ENCODE data around the gene SH3RF1.

Gene SH3RF1

DNA sequence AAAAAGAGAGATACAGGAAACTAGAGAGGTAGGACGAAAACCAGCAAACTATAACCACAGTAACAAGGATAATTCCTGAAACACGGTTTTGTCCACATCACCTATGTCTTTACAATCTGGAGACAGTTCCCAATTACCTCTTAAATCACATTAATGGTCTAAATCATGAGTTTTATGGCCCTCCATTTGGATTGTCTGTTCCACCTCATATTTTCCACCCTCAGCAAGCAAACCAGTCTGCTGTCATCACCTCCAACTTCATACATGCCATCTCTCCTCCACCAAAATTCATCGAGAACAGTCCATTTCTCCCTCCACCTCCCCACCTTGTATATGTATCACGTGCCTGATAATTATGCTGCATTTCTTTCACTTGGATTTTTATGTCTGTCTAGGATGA, 107.3 kb downstream of the SH3RF1 start:
- DNase-seq (ENCODE audit: low read depth, low spot score) = no peak

DNA sequence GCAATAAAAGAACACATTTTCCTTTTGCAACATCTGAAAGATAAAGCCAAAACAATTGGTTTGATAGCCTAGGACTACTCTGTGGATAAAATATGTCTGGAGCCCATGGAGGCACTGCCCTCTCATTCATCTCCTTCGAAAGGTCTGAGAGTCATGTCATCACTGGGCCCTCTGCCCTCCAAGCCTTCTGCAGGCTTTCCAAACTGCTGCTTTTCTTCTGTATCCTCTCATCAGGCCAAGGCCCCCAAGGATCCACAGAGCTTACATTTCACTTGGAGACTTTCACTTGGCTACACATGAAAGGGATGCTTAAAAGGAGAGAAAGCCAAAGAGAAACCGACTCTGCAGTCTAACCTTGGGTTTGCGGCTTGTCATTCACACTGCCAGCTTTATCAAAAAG, 109.9 kb downstream of the SH3RF1 start:
- no peak for DNase-seq (ENCODE audit: low read depth, low spot score)

DNA sequence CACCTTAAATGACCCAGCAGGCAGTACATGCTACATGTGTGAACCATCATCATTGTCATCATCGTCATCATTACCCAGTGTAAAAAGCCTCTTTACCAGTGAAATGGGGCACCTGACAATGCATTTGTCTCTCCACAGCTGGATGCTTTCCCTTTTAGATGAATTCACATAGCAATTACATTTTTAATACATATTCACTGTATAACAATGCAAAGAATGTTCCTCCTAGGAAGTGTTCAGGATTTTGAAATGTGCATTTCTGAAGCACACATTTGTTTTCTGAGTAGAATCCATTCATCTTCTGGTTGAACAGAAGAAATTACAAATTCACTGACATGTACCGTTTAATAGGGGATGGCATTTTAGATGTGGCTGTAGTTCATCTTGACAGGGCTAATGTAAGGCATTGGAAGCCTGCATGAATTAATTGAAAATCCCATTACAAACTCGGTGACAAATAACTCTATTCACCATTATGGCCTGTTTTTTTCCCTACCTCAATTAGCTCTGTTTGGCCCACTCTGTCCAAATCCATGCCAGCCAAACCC, 111.1 kb downstream of the SH3RF1 start:
- DNase-seq (ENCODE audit: low read depth, low spot score) = no peak

GRCh38 chr4:169158861-169159260, 111.9 kb downstream of the SH3RF1 start:
- no peak for DNase-seq (ENCODE audit: low read depth, low spot score)

DNA sequence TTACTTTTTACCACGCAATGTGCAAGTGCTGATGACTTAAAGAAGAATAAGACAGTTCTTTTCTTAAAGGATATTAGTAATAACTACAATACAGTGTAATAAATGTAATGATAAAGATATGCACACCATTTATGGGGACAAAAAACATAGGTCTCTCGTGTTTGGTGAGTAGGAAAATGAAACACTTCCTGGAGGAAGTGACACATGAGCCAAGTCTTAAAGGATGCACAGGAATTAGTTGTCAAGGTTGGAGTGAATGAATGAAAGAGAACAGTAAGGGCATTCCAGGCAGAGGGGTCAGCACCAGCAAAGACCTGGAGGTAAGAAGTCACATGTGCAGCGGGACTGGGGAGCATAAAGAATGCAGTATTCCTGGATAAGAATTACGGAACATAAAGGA, 112.7 kb downstream of the SH3RF1 start:
- DNase-seq (ENCODE audit: low read depth, low spot score) = no peak

GRCh38 chr4:169156392-169156791, 114.4 kb downstream of the SH3RF1 start:
- no peak for DNase-seq (ENCODE audit: low read depth, low spot score)

GRCh38 chr4:169154121-169154520, 116.6 kb downstream of the SH3RF1 start:
- no peak for DNase-seq (ENCODE audit: low read depth, low spot score)

DNA sequence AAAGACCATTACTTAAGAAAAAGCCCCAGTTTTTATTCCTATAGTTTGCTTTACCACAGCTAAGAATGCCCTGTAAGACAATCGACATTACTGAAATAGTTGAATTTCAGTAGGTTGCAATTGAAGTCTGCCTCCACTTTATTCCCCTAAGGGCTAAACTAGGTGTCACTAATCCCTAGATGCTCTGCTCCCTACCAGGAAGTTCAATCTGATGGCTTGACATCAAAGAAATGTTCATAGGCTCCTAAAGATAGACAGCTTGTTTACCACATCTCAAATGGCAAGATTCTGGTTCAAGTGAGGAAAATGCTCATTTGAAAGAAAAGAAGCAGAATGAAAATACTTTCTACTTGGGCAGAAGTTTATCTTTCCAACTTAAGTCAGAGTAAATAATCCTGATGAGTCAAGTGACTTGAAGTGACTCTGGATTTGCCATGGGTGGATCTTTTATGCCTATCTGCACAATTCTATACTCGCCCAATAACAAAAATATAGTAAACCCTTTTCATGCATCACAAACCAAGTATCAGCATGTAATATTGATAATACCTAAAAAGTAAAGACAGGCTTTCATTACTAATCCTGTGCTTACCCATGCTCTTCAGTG, 117.2 kb downstream of the SH3RF1 start:
- no peak for DNase-seq (ENCODE audit: low read depth, low spot score)

- DNase-seq (ENCODE audit: low read depth, low spot score) = no peak
Observed at GRCh38 chr4:169152899-169153298, 117.9 kb downstream of the SH3RF1 start.

DNA sequence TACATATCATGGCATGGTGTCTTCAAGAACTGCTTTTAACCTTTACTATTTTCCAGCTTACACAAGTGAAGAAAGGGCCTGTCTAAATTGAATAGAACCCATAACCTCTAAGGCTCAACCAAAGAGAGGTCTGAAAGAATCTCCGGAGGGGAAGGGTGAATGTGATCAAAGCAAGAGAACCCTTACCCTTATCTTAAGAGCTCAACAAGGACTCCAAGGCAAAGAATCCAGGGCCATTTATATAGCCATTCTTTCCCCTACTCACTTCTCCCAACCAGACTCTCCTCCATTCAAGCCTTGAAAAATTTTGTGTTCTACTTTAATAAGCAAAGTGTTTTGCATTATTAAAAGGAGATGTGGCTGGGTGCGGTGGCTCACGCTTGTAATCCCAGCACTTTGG, 118.7 kb downstream of the SH3RF1 start:
- no peak for DNase-seq (ENCODE audit: low read depth, low spot score)

DNA sequence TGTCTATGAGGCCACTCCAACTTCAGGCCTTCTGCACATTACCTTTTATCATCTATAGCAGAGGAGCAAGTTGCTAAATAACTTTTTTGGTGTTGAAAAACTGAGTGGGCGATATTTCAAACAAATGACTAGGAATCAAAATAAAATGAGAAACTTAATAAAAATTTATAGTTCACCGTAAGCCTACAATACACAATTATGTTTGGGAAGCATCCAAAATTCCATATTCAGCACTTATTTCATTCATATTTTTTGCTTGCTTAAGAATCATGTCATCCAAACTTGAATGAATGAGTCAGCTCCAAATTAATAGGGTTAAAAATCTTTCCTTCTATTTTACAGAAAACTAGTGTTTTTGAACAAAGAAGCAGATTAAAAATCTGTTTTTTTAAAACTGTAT, 119.1 kb downstream of the SH3RF1 start:
- no peak for DNase-seq (ENCODE audit: low read depth, low spot score)

DNA sequence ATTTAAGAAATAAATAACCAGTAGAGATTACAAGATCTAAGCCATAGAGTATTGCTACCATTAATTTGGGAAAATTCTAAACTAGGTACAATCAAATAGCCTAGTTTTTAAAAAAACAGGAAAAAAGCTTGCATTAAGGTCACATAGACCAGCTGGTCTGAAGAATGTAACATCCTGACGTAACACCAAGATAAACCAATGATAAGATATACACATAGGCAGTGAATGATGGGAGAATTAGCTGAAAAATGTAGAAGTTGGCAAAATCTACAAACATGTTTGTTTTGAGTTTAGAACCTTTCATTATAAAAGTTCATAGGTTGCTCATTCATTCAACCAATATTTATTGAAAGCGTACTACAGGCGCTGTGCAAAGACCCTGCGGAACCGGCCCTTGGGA, 120.0 kb downstream of the SH3RF1 start:
- DNase-seq (ENCODE audit: low read depth, low spot score) = no peak

DNA sequence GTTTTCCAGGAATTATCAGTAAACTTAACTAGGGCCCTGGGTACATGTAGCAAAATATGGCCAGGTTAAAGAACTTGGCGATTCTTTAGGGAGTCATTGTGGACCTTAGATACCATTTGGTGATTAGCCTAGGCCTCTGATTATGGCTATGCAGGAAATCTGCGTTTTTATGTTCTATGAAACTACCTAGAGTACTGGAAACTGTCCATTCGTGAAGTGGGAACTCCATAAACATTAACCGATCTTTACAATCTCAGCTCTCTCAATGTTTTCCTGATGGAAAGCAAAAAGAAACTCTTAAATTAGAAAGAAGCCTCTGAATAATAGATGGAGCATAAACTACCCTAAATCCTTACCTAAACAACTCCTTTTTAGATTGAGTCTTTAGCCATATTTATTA, 121.9 kb downstream of the SH3RF1 start:
- no peak for DNase-seq (ENCODE audit: low read depth, low spot score)

DNA sequence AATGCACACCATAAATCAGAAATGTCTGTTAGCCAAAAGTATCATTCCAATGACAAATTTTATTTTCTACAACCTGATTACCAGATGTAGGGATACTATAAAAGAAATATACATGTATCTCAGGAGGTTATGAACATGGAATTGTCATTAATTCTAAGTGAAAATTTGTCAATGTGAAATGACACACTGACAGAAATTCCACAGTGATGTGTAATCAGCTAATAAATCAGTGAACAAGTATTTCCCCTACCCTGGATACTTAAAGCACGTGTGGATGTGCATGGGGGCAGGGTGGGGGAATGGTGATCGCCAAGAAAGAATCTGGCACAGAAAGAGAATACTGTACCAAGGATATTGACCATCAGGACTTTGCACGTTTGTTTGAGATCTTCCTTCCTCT, 123.6 kb downstream of the SH3RF1 start:
- DNase-seq (ENCODE audit: low read depth, low spot score) = no peak

DNA sequence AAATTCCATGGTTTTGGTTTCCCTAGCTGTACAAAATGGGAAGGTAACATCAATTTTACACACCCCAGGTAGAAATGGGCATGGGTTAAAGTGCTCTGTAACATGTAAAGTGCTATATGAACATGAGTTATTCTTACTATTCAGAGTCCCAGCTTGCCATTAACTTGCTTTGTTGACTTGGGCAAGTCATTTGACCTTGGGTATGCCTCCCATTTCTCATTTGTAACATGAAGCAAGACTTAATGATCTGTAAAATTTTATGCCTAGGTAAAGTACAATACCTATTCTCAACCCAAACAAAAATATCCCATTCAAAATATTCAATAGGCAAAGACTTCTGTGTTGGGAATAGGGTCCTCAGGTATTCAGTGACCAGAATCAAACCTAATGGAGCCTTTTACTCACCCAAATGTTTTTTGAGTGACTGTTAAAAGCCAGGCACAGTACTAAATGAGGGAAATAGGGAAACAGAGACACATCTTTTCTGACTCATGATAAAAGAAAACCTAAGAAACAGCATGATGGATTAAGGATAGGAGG, 126.6 kb downstream of the SH3RF1 start:
- no peak for DNase-seq (ENCODE audit: low read depth, low spot score)

- no peak for DNase-seq (ENCODE audit: low read depth, low spot score)
Observed at GRCh38 chr4:169143335-169143734, 127.4 kb downstream of the SH3RF1 start.

GRCh38 chr4:169142906-169143305, 127.8 kb downstream of the SH3RF1 start:
- no peak for DNase-seq (ENCODE audit: low read depth, low spot score)

- no peak for DNase-seq (ENCODE audit: low read depth, low spot score)
Observed at GRCh38 chr4:169142391-169142790, 128.4 kb downstream of the SH3RF1 start.

DNA sequence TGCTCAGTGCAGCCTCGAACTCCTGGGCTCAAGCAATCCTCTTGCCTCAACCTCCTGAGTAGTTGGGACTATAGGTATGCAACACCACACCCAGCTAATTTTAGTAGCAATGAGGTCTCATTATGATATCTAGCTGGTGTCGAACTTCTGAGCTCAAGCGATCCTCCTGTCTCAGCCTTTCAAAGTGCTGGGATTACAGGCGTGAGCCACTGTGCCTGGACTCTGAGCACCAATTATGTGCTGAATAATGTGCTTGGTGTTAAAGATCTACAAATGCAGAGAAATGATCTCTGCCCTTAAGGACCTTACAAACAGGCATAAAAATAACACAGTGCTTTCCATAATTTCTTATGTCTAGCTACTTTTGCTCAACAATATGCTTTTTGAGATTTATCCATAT, 131.7 kb downstream of the SH3RF1 start:
- DNase-seq (ENCODE audit: low read depth, low spot score) = no peak

DNA sequence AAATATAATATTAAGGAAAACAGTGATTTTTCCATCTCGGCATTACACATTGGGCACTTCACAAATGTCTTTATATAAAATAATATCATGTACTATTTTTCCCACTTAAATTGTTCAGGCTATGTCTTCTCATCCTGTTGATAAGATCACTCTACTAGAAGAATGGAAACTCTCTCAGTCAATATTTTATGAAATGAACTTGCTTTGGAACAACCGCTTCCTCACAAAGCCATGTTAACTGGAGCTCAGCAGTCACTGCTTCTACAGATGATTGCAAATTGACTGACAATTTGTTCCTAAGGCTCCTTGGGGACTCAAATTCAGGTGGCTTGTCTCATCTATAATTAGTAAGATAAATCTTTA, 133.2 kb downstream of the SH3RF1 start:
- DNase-seq (ENCODE audit: low read depth, low spot score) = no peak

- no peak for DNase-seq (ENCODE audit: low read depth, low spot score)
Observed at GRCh38 chr4:169136796-169137557, 133.8 kb downstream of the SH3RF1 start.

GRCh38 chr4:169136330-169136729, 134.4 kb downstream of the SH3RF1 start:
- no peak for DNase-seq (ENCODE audit: low read depth, low spot score)

- no peak for DNase-seq (ENCODE audit: low read depth, low spot score)
Observed at GRCh38 chr4:169135776-169136175, 135.0 kb downstream of the SH3RF1 start.
